ENCODE measurements around the gene EPB41L5.
"Not testable (repeated sequence)": the region's sequence is repeated elsewhere in the genome, so short reads cannot be mapped to it uniquely, and the experiment has no call there.

EPB41L5 gene

GRCh38 chr2:120182019-120182560 lies 169.2 kb downstream of the EPB41L5 start:
- no peak overlapping the region for H3K4me3 ChIP-seq (ENCODE audit: low read depth, low read length)
- TF ChIP-seq CTCF (IDR thresholded peaks at IDR 0.05; ENCODE audit: low read depth, low read length, missing control alignments), result no peak
- DNase-seq (ENCODE audit: low read depth), result no peak

GRCh38 chr2:120189189-120189588 lies 176.3 kb downstream of the EPB41L5 start:
- no peak overlapping the region for H3K4me3 ChIP-seq (ENCODE audit: low read depth, low read length)
- no peak for TF ChIP-seq CTCF (IDR thresholded peaks at IDR 0.05; ENCODE audit: low read depth, low read length, missing control alignments)
- DNase-seq (ENCODE audit: low read depth), result no peak

- no peak for TF ChIP-seq CTCF (IDR thresholded peaks at IDR 0.05; ENCODE audit: low read depth, low read length, missing control alignments)
- DNase-seq (ENCODE audit: low read depth), result no peak
- no peak overlapping the region for H3K4me3 ChIP-seq (ENCODE audit: low read depth, low read length)
Observed at GRCh38 chr2:120192280-120192679, 179.4 kb downstream of the EPB41L5 start.

GRCh38 chr2:120195553-120195952 lies 182.7 kb downstream of the EPB41L5 start:
- TF ChIP-seq CTCF (IDR thresholded peaks at IDR 0.05; ENCODE audit: low read depth, low read length, missing control alignments), result no peak
- DNase-seq (ENCODE audit: low read depth), result no peak
- H3K4me3 ChIP-seq (ENCODE audit: low read depth, low read length), result no peak overlapping the region

- not testable (repeated sequence) for DNase-seq (ENCODE audit: low read depth); H3K4me3 ChIP-seq (ENCODE audit: low read depth, low read length)
Observed at GRCh38 chr2:120199817-120200459, 187.1 kb downstream of the EPB41L5 start.

GRCh38 chr2:120203251-120204021 lies 190.6 kb downstream of the EPB41L5 start:
- TF ChIP-seq CTCF (IDR thresholded peaks at IDR 0.05; ENCODE audit: low read depth, low read length, missing control alignments), result no peak
- H3K4me3 ChIP-seq (ENCODE audit: low read depth, low read length), result no peak overlapping the region
- no peak for DNase-seq (ENCODE audit: low read depth)

GRCh38 chr2:120204022-120204405 lies 191.1 kb downstream of the EPB41L5 start:
- H3K4me3 ChIP-seq (ENCODE audit: low read depth, low read length), result no peak overlapping the region
- no peak for TF ChIP-seq CTCF (IDR thresholded peaks at IDR 0.05; ENCODE audit: low read depth, low read length, missing control alignments)
- no peak for DNase-seq (ENCODE audit: low read depth)

All from GM12864 (cell line).